K562 (cell line): Measurements from ENCODE around the gene SYF2. TPM values are rescaled to one million over a fixed set of nuclear protein-coding genes. Genes with fewer than 3 reads are reported as not detected.
A peak's percentile ranks its signal among the peaks of the same experiment; 100 is the strongest.
"Not testable (repeated sequence)": the region's sequence is repeated elsewhere in the genome, so short reads cannot be mapped to it uniquely, and the experiment has no call there.

ENCODE experiments used
- ATAC-seq: fragments of 200-7000 bp; cut with Tn5 transposase; 3 replicates; pipeline ENCODE4 v1.9.1; 2020; ENCODE audit warnings: moderate library complexity
- BruUV-seq: library from RNA; stranded (reverse); fragments of 400-500 nt; replicated peaks from 2 replicates; lab custom pipeline; 2021; lab: Mats Ljungman, UMichigan
- CTCF ChIA-PET: fragments of 300-600 bp; formaldehyde crosslinking; extraction: SDS; loops from one replicate; lab custom pipeline; 2021; ENCODE audit warnings: low intra/inter-chr PET ratio; lab: Yijun Ruan, JAX
- POLR2A ChIA-PET: fragments of 300-600, 350-650 bp; sonication (Branson Sonifier 250); formaldehyde crosslinking; extraction: SDS; loops from one replicate; lab custom pipeline; 2021; ENCODE audit warnings: antibody characterized with exemption, inconsistent platforms; lab: Yijun Ruan, JAX
- DNase-seq, 4 experiments: peaks; one replicate each; pipeline versions ENCODE4 v3.0.0 to v3.0.0-alpha.2; 2011 to 2018; ENCODE audit warnings: low spot score in 3 of 4, mixed read lengths in 3 of 4; ENCODE audit errors: extremely low read depth in 1 of 4
- FAIRE-seq: peaks from 2 replicates; lab custom pipeline; 2011; peaks lifted over from hg19 to GRCh38; lab: Jason Lieb, UNC
- H2AFZ ChIP-seq: 2 replicates; pipeline ENCODE4 v1.6.0; 2011; ENCODE audit warnings: low read depth, low read length, control low read depth, inconsistent platforms
- H3K27ac ChIP-seq: fragments of 200-600 bp; 3 replicates; pipeline ENCODE4 v1.8.0; 2011; ENCODE audit warnings: low read depth, mild to moderate bottlenecking, control low read depth, inconsistent platforms, low read length, moderate library complexity, mixed read lengths; ENCODE audit errors: extremely low read depth
- H3K27me3 ChIP-seq, 2 experiments: fragments of 300-600 bp in 1 of 2; 2 replicates in 1 of 2; 3 replicates in 1 of 2; pipeline versions ENCODE4 v1.6.0 to v1.8.0; 2011; ENCODE audit warnings: inconsistent platforms in 2 of 2, low read length in 2 of 2, mild to moderate bottlenecking in 1 of 2, mixed read lengths in 1 of 2, moderate library complexity in 1 of 2; ENCODE audit not compliant: control insufficient read depth in 2 of 2, insufficient read depth in 2 of 2
- H3K36me3 ChIP-seq: fragments of 300-600 bp; 3 replicates; pipeline ENCODE4 v1.8.0; 2011; ENCODE audit warnings: mild to moderate bottlenecking, low read length, inconsistent platforms; ENCODE audit not compliant: control insufficient read depth, insufficient read depth
- H3K4me1 ChIP-seq, 2 experiments: fragments of 200-600 bp in 1 of 2; replicated peaks in 1 of 2; 2 replicates in 1 of 2; 3 replicates in 1 of 2; pipeline versions ENCODE4 v1.5.1 to v1.8.0; 2011; ENCODE audit warnings: inconsistent platforms in 2 of 2, low read length in 2 of 2, mild to moderate bottlenecking in 1 of 2, mixed read lengths in 1 of 2, moderate library complexity in 1 of 2; ENCODE audit not compliant: control insufficient read depth in 2 of 2, insufficient read depth in 2 of 2
- H3K4me2 ChIP-seq: 2 replicates; pipeline ENCODE4 v1.6.1; 2011; ENCODE audit warnings: low read length, control low read depth, inconsistent platforms, mixed read lengths; ENCODE audit not compliant: insufficient read depth
- H3K4me3 ChIP-seq: fragments of 200-600 bp; sonication (generic), shearing (Covaris generic); 2 replicates; pipeline ENCODE4 v1.5.1; 2016; ENCODE audit warnings: control low read depth, inconsistent platforms
- H3K79me2 ChIP-seq: fragments of 200-600 bp; 3 replicates; pipeline ENCODE4 v1.8.0; 2011; ENCODE audit warnings: low read length, inconsistent platforms; ENCODE audit not compliant: control insufficient read depth, insufficient read depth
- H3K9ac ChIP-seq, 2 experiments: 2 replicates each; pipeline versions ENCODE4 v1.6.0 to v1.6.1; 2011; ENCODE audit warnings: low read depth in 2 of 2, low read length in 2 of 2, control low read depth in 1 of 2, inconsistent platforms in 1 of 2, mild to moderate bottlenecking in 1 of 2, mixed read lengths in 1 of 2; ENCODE audit not compliant: insufficient read depth in 1 of 2
- H3K9me1 ChIP-seq: one replicate; pipeline ENCODE4 v1.6.0; 2011; ENCODE audit warnings: inconsistent platforms, mild to moderate bottlenecking, low read length, moderate library complexity; ENCODE audit not compliant: control insufficient read depth, insufficient read depth
- H3K9me3 ChIP-seq: replicated peaks from 2 replicates; pipeline ENCODE4 v1.5.1; 2011; ENCODE audit warnings: low read depth, low read length, inconsistent platforms; ENCODE audit not compliant: control insufficient read depth, insufficient read depth
- H4K20me1 ChIP-seq: replicated peaks from 2 replicates; pipeline ENCODE4 v1.6.1; 2011; ENCODE audit warnings: low read length, inconsistent platforms, mixed read lengths; ENCODE audit not compliant: control insufficient read depth, insufficient read depth
- ARID1B ChIP-seq: fragments of 450-650 bp; IDR thresholded peaks from 2 replicates; pipeline ENCODE4 v1.6.1; 2016; ENCODE audit warnings: antibody characterized with exemption, mild to moderate bottlenecking, inconsistent platforms
- CBFA2T2 ChIP-seq: fragments of 450-650 bp; conservative IDR thresholded peaks from 2 replicates; pipeline ENCODE4 v1.6.1; 2017; ENCODE audit warnings: mild to moderate bottlenecking
- CBFA2T3 ChIP-seq: fragments of 450-650 bp; IDR thresholded peaks from 2 replicates; pipeline ENCODE4 v1.6.1; 2017
- NCOR1 ChIP-seq: fragments of 450-650 bp; IDR thresholded peaks from 2 replicates; pipeline ENCODE4 v1.6.1; 2016; ENCODE audit warnings: mild to moderate bottlenecking, moderate library complexity
- TAL1 ChIP-seq: fragments of 450-650 bp; IDR thresholded peaks from 2 replicates; pipeline ENCODE4 v1.6.1; 2016; ENCODE audit warnings: mild to moderate bottlenecking
- TCF3 ChIP-seq: sonication (generic); formaldehyde crosslinking; IDR thresholded peaks from 2 replicates; pipeline ENCODE4 v1.4.0; 2020; ENCODE audit warnings: mild to moderate bottlenecking, missing genetic modification reagents
- TEAD4 ChIP-seq, 2 experiments: sonication (generic) in 1 of 2; formaldehyde crosslinking in 1 of 2; IDR thresholded peaks; 2 replicates each; pipeline versions ENCODE4 v1.6.1 to v1.8.0; 2012 to 2022; ENCODE audit warnings: borderline replicate concordance in 1 of 2, inconsistent platforms in 1 of 2, low read length in 1 of 2, mild to moderate bottlenecking in 1 of 2, missing genetic modification reagents in 1 of 2
- WGBS: fragments of 100-300 bp; shearing (Covaris generic); methylation state at CpG from one replicate; pipeline ENCODE4 v1.1.6; 2016; ENCODE audit warnings: low coverage, mixed read lengths; ENCODE audit not compliant: insufficient coverage; ENCODE audit errors: missing lambda C conversion rate; 5-methylcytosine and 5-hydroxymethylcytosine counted together
- in situ Hi-C: fragments of 300-500 bp; cut with MboI; formaldehyde crosslinking; loops from 4 replicates; pipeline ENCODE4 v1.15.0; 2018; ENCODE audit warnings: inconsistent platforms, mixed read lengths
- intact Hi-C: fragments of 100-400 bp; cut with micrococcal nuclease; formaldehyde crosslinking; loops from 2 replicates; pipeline ENCODE4 v1.14.2; 2022
- polyA plus RNA-seq, 8 experiments: library from polyadenylated mRNA; depleted of rRNA in 4 of 8; stranded (reverse) in 5 of 8; unstranded in 3 of 8; fragments of >200 nt; fragmentation: Nextera tagmentation in 2 of 8; fragmentation: Illumina TruSeq in 1 of 8; extraction: Ambion mirVana in 2 of 8; extraction: Trizol in 1 of 8; gene quantifications; 2 replicates each; pipeline versions ENCODE4 v1.2.1 to v1.2.3, GENCODE V29; 2011 to 2014; ENCODE audit warnings: inconsistent platforms in 1 of 8, missing spikeins in 1 of 8
- total RNA-seq, 7 experiments: library from RNA; depleted of rRNA in 6 of 7; stranded (reverse); fragments of >200 nt in 6 of 7; fragmentation: Illumina TruSeq in 2 of 7; extraction: Trizol in 2 of 7; gene quantifications; 2 replicates each; pipeline versions ENCODE4 v1.2.1 to v1.2.3, GENCODE V29; 2011 to 2021; ENCODE audit warnings: low replicate concordance in 1 of 7
- TF ChIP-seq, protein P1 (sequence below): sonication (generic); IDR thresholded peaks from 2 replicates; pipeline ENCODE4 v1.6.1; 2016

The SYF2 gene
- total and polyA plus RNA-seq, 9 of the 15 experiments (the other 6 are each of a cell fraction or from before 2014, with no cell fraction given) = 20.9 to 69.0 (median 43.2) TPM

- H3K9me1 ChIP-seq; DNase-seq; in situ Hi-C loops; H3K9me3 ChIP-seq; POLR2A ChIA-PET; H4K20me1 ChIP-seq; CTCF ChIA-PET; H3K27me3 ChIP-seq; intact Hi-C loops; BruUV-seq; H3K36me3 ChIP-seq; H3K4me1 ChIP-seq; TF ChIP-seq TEAD4 (CRISPR knock-in tag; IDR thresholded peaks at IDR 0.05; ENCODE audit: borderline replicate concordance): not testable (repeated sequence)
- H2AFZ ChIP-seq = peak within 1 kb of the TSS; percentile 45; the same call in 1 of the 2 replicates
- FAIRE-seq (peak; percentile 93), ATAC-seq (peak; percentile 79)
- 1% methylated on average over 5 of the region's 8 CpGs for WGBS
- peak within 1 kb of the TSS; percentile 65 for H3K27ac ChIP-seq
- TF ChIP-seq NCOR1 (peak; percentile 44; the same call in 1 of the 2 replicates), CBFA2T3 (peak; percentile 65), TAL1 (peak; percentile 46; the same call in 1 of the 2 replicates), CBFA2T2 (peak; percentile 48), TEAD4 (IDR thresholded peaks at IDR 0.05; ENCODE audit: low read length) (0 out of 2 replicates have a peak, but pooled peaks have one; percentile 21), TCF3 (CRISPR knock-in tag) (peak; percentile 71), ARID1B (peak; percentile 51)
- TF ChIP-seq, protein P1, sequence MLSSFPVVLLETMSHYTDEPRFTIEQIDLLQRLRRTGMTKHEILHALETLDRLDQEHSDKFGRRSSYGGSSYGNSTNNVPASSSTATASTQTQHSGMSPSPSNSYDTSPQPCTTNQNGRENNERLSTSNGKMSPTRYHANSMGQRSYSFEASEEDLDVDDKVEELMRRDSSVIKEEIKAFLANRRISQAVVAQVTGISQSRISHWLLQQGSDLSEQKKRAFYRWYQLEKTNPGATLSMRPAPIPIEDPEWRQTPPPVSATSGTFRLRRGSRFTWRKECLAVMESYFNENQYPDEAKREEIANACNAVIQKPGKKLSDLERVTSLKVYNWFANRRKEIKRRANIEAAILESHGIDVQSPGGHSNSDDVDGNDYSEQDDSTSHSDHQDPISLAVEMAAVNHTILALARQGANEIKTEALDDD = 0 out of 2 replicates have a peak, but pooled peaks have one; percentile 12
- peak within 1 kb of the TSS; percentile 28; the same call in 1 of the 2 replicates for H3K4me3 ChIP-seq
- peaks cover 38% of the 10 kb centered on the region for H3K79me2 ChIP-seq
- H3K9ac ChIP-seq = peak within 1 kb of the TSS; percentile 44 to 52; a peak in 3 of 4 replicates
- peak within 1 kb of the TSS; percentile 62 for H3K4me2 ChIP-seq
Observed at GRCh38 chr1:25272238-25272637, 39.9 kb upstream of the SYF2 start, which contains the start of gene RHD. RHD (plus strand) TSS chr1:25272509; CDS start chr1:25272548, 39 bp downstream.
